A172 (cell line): ENCODE measurements around the gene CFAP107. TPM values are rescaled to one million over a fixed set of nuclear protein-coding genes. Genes with fewer than 3 reads are reported as not detected.
"Not testable (repeated sequence)": the region's sequence is repeated elsewhere in the genome, so short reads cannot be mapped to it uniquely, and the experiment has no call there.

ENCODE experiments used
- DNase-seq: peaks from one replicate; pipeline ENCODE4 v3.0.0-alpha.2; 2015; ENCODE audit warnings: low spot score
- total RNA-seq: library from RNA; depleted of rRNA; stranded (reverse); fragments of >200 nt; shearing (Covaris generic); gene quantifications from 2 replicates; pipeline ENCODE4 v1.2.3, GENCODE V29; 2014; rRNA removed

The CFAP107 gene, protein sequence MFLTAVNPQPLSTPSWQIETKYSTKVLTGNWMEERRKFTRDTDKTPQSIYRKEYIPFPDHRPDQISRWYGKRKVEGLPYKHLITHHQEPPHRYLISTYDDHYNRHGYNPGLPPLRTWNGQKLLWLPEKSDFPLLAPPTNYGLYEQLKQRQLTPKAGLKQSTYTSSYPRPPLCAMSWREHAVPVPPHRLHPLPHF
- total RNA-seq: not detected in 2 replicates

DNA sequence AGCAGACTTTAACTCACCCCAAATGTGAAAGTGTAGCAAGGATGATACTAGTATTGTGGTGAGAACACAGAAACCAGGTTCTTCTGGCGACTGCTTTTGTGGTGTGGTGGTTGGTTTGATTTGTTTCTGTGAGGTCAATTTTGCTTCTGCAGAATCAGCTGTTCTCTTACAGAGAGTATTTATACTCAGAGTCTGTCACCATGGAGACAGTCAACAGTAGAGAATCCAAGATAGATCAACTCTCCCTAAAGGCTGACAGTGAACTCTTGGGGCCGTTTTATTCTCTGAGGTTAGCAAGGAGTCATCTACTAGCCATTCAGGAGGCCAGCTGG lies at the start of gene CFAP107:
CFAP107 (plus strand) TSS at position 209 of the 332 bp plus-strand sequence. CDS start 231 bp downstream, outside the sequence.
- no peak for DNase-seq

DNA sequence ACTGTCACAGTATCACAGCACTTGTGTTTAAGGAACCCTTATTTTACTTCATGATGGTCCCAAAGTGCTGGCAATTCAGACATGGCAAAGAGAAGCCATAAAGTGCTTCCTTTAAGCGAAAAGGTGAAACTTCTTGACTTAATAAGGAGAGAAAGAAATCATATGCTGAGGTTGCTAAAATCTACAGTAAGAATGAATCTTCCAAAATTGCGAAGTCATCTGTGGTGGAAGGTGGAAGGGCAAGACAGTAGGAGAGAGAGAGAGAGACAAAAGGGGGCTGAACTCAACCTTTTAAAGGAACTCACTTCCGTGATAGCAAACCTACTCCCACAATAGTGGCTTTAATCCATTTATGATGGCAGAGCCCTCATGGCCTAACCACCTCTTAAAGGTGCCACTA lies 49.3 kb upstream of the CFAP107 start:
- no peak for DNase-seq

DNA sequence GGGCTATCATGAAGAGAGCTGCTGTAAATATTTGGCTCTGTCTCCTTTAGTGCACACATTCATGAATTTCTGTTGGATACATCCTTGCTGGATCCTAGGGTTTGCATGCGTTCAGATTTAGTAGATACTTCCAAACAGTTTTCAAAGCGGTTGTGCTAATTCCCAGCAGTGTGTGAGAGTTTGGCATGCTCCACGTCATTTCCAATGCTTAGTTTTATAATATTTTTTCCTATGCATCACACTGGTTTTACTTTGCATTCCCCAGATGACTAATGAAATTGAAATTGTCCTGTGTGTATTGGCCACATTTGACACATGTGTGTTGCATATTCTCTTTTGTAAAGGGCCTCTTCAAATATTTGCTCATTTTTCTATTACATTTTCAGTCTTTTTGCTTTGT lies 48.6 kb upstream of the CFAP107 start:
- DNase-seq: no peak

DNA sequence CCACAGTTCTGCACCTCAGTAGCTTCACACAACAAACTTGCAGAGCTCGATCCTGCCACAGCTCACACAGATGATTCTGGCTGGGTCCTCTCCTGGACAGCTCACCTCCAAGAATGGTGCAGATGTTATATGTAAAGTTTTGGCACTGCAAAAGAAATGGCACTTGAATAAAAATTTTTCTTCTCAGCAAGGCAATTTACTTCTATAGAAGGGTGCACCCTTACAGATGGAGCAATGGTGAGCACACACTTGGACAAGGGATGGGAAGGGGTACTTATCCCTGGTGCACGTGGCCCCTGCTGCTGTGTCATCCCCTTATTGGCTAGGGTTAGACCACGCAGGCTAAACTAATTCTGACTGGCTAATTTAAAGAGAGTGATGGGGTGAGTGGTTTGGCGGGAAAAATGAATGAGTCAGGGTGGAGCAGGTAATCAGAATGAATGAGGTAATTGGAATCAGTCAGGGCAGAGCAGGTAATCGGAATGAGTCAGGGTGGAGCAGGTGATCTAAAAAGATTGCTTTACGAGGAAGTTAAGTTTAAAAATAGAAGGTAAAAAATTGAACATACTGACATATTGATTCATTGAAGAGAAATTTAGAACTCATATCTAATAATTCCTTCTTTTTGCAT lies 42.1 kb upstream of the CFAP107 start:
- DNase-seq: no peak

DNA sequence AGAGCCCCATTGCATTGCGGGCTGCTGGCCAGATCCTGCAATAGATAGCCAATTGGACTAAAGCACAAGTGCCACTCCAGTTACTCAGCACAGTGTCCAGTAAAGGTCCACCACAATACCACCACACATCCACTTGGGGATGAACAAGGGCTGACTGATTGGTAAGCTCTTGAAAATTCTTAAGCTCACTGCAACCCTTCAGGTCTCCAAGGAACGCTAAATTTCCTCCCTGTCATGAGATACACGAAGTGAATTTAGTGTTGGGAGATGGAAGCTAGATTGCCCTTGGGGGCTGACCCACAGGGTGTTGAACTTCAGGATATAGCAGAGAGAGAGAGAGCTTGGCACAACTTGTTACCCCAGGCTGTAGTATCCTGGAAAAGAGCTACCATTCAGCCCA lies 39.9 kb upstream of the CFAP107 start:
- DNase-seq: no peak

DNA sequence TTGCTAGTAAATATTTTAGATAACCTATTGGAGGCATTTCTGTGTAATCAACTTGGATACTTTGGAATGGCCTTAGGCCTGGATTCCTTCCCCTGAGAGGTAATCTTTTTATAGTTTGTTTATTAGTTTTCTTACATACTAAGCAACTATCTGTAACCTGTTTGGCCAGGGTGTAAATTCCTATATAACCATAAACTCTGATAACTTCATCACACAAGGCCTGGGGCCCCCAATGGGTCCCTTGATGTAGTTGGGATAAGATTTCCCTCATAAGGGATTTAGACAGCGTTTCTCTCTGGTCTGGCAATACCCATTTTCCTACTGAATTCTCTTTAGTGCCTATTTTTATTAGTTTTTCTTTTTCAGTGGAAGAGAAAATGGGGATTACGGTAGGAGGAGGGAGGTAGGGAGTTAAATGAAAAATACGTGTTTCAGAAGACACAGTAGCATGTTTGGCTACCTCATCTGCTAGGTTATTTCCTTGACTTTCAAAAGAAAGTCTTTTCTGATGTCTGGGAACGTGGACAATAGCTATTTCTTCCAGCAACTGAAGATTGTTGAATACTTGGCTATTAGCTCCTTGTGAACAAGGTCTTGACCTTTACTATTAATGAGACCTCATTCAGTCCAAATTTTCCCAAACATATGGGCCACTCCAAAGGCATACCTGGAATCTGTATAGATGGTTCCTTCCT lies 37.5 kb upstream of the CFAP107 start:
- DNase-seq: no peak

DNA sequence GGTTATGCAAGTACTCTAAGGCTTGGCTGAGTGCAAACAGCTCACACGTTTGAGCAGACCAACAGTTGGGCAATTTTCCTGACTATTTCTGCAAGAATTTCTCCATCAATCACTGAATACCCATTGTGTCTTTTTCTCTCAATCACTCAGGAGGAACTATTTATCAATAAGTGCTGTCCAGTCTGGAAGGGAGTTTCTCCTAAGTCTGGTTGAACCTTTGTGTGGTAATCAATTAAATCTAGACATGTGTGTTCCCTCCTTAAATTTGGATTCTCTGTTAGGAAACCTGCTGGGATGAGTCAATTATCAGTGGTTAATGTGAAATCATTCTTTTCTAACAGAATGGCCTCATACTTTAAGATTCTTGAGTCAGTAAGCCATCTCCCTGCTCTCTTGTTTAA lies 36.9 kb upstream of the CFAP107 start:
- no peak for DNase-seq

DNA sequence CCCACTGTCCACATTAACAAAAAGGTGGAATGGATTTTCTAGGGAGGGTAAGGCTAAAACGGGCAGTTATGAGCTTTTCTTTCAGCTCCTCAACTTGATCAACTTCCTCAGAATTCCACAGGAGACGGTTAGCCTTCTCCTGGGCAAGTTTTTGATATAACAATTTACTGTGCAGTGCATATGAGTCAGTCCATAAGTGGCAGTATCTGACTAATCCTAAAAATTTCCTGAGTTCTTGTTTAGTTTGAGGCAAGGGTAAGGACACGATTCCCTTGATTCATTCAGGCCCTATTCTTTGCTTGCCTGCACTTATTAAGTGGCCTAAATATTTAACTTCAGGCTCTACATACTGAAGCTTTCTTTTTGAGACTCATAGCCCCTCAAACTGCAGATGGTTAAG lies 36.3 kb upstream of the CFAP107 start:
- no peak for DNase-seq

DNA sequence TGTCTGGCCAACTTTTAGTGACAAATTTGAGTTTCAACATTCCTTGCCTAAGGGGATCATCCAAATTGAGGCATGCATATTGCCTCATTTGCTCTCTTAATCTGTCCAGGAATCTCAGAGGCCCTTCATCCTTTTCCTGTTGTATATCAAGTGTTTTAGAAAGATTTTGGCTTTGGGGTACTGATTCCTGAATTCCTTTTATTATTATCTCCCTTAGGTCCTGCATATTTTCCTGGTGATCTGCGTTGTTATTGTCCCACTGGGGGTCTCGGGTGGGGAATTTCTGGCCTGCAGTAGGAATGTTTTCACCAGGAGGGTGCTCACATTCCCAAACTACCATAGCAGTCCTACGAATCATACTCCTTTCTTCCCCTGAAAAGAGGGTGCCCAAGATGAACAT lies 34.5 kb upstream of the CFAP107 start:
- DNase-seq: no peak

DNA sequence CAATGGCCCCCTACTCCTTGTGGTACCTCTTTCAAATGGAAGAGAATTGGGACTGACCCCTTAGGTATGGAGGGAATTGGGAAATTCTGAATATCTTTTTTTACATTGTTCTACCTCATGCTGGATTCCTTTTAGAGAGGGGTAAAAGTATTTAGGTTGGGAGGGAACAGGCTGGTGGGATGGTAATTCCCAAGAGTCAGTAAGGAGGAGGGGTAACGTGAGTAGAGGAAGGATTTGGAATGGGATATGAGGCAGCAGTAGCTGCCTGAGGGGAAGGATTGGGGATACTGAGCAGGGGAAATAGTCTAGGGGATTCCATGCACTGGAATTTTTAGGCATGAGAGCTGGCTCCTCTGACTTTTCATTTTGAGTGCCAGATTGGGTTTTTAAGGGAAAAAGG lies 33.9 kb upstream of the CFAP107 start:
- no peak for DNase-seq

DNA sequence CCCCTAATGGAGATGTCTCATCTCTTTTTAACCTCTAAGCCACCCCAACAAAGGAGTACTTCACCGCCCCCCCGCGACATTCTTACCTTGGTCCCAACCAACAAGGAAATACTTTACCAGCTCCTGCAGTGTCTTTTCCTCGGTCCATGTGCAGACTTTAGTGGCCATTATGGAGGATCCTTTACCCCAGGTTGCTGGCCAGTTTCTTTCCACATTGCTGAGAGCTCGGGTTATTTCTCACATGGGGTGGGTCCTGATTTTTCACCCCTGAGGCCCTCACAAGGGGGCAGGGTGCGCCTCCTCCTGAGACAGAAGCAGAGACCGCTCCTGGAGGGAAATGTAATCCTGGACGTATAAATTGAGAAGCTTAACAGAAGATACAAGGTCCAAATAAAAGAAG lies 33.1 kb upstream of the CFAP107 start:
- DNase-seq: no peak

DNA sequence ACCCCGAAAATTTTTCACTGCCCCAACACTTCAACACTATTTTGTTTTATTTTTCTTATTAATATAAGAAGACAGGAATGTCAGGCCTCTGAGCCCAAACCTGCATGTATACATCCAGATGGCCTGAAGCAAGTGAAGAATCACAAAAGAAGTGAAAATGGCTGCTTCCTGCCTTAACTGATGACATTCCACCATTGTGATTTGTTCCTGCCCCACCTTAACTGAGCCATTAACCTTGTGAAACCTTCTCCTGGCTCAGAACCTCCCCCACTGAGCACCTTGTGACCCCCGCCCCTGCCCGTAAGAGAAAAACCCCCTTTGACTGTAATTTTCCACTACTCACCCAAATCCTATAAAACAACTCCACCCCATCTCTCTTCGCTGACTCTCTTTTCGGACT lies 32.3 kb upstream of the CFAP107 start:
- DNase-seq: not testable (repeated sequence)

DNA sequence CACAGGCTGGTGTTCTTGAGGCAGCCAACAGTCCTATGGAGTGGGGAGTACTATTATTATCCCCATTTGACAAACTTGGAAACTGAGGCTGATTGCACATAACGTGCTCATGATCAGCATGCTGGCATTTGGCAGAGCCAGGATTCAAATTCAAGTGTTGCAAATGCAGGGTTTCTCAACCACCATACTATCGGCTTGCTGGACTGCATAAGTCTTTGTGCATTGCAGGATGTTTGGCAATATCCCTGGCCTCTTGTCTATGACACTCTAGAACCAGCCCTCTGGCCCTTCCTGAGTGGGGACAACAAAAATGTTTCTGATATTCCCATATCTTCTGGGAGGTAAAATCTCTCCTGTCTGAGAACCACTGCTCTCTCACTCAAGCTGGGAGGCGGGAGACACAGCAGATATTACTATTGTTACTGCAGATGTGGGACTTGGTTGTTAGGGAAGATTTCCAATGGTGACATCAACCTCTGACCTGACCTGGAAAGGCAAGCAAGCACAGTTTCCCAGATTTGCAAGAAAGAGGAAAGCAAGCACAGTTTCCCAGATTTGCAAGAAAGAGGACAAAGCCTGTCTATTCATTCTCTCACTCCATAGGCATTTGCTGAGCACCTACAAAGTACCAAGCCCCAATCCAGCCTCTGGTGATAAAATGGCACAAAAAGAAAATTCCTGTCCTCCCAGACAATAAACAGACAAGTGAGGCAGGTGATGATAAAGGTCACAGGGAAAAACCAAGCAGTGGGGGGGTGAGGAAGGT lies 31.1 kb upstream of the CFAP107 start:
- no peak for DNase-seq

DNA sequence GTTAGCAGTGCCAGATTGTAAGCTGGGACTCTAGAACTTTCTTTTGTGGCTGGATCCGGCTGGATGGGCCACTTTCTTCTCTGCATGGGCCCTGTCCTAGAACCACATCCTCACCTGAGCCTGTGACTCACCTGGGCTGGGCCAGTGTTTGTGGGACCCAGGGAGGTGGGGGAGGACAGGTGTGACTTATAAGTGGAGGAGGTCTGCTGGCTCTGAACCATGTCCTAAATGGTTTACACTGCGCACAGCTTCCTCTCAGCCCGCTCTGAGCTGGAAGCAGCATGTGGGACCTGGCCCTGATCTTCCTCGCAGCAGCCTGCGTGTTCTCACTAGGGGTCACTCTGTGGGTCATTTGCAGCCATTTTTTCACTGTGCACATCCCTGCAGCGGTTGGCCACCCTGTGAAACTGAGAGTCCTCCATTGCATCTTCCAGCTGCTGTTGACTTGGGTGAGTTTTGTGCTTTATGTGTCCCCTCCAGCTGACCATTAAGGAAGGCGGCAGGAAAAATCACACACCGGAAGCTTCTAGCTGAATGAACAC lies 30.0 kb upstream of the CFAP107 start, which contains the start of gene AADACL3:
AADACL3 (plus strand) TSS at position 215 of the 542 bp plus-strand sequence; CDS start at position 282, 67 bp downstream.
- DNase-seq: no peak

DNA sequence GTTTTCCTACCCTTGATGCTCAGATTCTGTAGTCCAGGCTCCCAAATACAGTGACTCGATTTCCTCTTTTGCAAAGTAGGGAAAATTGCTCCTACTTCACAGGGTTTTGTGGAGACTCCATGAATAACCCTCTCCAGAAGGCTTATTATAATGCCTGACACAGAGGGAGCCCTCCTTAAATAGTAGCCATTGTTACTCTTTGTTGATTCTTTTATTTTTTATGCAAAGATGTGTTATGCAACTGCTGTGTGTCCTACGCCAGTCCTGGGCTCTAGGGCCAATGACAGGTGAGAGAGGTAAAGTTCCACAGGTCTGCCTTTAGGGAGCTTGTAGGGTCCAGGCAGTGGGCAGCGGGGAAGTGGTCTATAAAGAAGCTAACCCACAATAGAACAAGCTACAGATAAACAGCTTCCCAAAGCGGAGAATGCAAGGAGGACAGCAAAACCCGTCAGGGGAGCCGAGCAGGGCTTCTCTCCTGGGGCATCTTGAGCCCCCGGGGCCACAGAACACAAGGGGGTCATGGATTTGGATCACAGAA lies 28.6 kb upstream of the CFAP107 start:
- DNase-seq: no peak

DNA sequence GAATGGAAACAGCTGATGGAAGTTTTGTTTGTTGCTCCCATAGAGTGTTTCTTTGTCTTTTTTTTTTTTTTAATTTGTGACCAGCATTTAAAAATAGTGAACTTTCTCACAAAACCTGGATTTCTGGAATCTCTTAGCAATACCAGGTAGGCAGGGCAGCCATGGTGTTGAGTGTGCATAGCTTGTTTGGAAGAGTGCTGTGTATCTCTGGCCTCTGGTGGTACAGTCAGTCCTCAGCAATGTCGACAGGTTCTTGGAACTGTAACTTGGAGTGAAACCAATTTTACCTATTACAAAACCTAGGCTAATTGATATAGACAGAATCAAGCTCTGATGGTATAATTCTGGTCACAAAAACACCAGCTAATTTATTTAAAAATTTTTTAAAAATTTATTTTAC lies 23.4 kb upstream of the CFAP107 start:
- DNase-seq: no peak

DNA sequence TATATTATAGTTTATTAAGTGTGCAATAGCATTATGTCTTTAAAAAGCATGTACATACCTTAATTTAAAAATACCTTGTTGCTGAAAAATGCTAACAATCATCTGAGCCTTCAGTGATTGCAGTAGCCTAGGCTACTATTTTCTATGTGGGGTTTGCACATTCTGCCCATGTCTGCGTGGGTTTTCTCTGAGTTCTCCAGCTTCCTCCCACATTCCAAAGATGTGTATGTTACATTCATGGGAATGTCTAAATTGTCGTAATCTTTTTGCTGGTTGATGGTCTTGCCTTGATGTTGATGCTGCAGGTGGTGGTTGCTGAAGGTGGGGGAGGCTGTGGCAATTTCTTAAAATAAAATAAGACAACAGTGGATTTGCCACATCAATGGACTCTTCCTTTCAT lies 17.6 kb upstream of the CFAP107 start:
- DNase-seq: no peak

DNA sequence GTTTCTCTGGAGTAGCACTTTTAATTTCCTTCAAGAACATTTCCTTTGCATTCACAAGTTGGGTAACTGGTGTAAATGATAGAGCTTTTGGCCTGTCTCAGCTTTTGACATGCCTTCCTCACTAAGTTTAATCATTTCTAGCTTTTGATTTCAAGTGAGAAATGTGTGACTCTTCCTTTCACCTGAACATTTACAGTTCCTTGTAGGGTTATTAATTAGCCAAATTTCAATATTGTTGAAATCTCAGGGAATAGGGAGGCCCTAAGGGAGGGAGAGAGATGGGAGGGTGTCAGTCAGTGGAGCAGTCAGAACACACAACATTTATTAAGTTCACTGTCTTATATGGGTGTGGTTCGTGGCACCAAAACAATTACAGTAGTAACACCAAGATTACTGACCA lies 15.8 kb upstream of the CFAP107 start:
- DNase-seq: no peak

DNA sequence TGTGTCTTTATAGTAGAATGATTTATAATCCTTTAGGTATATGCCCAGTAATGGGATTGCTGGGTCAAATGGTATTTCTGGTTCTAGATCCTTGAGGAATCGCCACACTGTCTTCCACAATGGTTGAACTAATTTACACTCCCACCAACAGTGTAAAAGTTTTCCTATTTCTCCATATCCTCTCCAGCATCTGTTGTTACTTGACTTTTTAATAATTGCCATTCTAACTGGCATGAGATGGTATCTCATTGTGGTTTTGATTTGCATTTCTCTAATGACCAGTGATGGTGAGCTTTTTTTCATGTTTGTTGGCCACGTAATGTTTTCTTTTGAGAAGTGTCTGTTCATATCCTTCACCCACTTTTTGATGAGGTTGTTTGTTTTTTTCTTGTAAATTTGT lies 14.9 kb upstream of the CFAP107 start:
- not testable (repeated sequence) for DNase-seq

DNA sequence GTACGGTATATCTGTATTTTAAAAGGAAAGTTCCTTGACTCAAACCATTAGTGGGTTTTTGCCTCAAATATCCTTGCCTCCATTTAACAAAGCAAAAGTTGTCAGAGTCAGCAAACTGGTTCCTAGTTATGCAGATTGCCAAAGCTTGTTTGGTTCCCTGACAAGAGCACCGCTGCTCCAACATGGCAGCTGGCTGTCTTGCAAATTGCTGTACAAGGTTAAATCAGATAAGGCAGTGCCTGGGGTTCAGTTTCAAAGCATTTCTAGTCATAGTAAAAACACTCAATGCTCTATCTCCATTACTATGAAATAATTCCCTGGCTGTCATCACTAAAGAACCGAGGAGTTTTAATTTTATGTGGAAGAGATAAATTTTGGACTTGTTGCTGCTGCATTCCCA lies 11.3 kb upstream of the CFAP107 start:
- DNase-seq: no peak

DNA sequence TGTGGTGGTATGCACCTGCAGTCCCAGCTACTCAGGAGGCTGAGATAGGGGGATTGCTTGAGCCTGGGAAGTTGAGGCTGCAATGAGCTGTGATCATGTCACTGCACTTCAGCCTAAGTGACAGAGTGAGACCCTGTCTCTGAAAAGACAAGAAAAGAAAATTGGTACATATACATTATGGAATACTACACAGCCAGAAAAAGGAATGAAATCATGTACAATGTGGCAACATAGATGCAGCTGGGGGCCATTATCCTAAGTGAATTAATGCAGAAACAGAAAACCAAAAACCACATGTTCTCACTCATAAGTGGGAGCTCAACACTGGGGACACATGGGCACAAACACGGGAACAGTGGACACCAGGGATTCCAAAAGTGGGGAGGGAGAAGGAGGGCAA lies 7.1 kb upstream of the CFAP107 start:
- no peak for DNase-seq

DNA sequence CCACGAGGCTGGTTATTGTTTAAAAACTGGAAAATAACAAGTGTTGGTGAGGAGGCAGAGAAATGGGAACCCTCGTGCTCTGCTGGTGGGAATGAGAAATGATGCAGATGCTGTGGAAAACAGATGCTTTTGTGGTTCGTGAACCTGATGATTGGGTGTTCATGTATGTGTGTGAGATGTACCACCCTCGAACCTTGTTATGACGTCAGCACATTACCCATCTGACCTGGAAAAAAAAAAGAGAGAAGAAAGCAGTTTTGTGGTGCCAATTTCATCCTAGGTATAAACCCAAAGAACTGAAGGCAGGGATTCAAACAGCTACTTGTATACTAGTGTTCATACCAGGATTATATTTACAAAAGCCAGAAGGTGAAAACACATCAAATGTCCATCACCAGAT lies 6.4 kb upstream of the CFAP107 start:
- no peak for DNase-seq
